Ishikawa (cell line): ENCODE data around the gene C10orf105.

Experiments
- CEBPB ChIP-seq: IDR thresholded peaks from 2 replicates; pipeline ENCODE4 v1.6.1; 2012
- CREB1 ChIP-seq: IDR thresholded peaks from 2 replicates; pipeline ENCODE4 v1.6.1; 2012; ENCODE audit warnings: low read depth
- EGR1 ChIP-seq: IDR thresholded peaks from 2 replicates; pipeline ENCODE4 v1.6.1; 2012
- EP300 ChIP-seq: IDR thresholded peaks from 2 replicates; pipeline ENCODE4 v1.6.1; 2012; ENCODE audit warnings: borderline replicate concordance
- FOXM1 ChIP-seq: IDR thresholded peaks from 2 replicates; pipeline ENCODE4 v1.6.1; 2012; ENCODE audit warnings: low read depth, borderline replicate concordance
- NFIC ChIP-seq: IDR thresholded peaks from 2 replicates; pipeline ENCODE4 v1.6.1; 2012
- RAD21 ChIP-seq: IDR thresholded peaks from 2 replicates; pipeline ENCODE4 v1.6.1; 2012; ENCODE audit warnings: low read depth
- TAF1 ChIP-seq: IDR thresholded peaks from 2 replicates; pipeline ENCODE4 v1.6.1; 2012; ENCODE audit warnings: low read depth, mild to moderate bottlenecking
- TCF12 ChIP-seq: IDR thresholded peaks from 2 replicates; pipeline ENCODE4 v1.6.1; 2012; ENCODE audit warnings: low read depth
- TEAD4 ChIP-seq: IDR thresholded peaks from 2 replicates; pipeline ENCODE4 v1.6.1; 2012
- YY1 ChIP-seq: IDR thresholded peaks from 2 replicates; pipeline ENCODE4 v1.6.1; 2012; ENCODE audit warnings: low read depth
- ZBTB7A ChIP-seq: IDR thresholded peaks from 2 replicates; pipeline ENCODE4 v1.6.1; 2012; ENCODE audit warnings: low read depth
- TF ChIP-seq, protein P1 (sequence below): IDR thresholded peaks from 2 replicates; pipeline ENCODE4 v1.6.1; 2012
- TF ChIP-seq, protein P2 (sequence below): IDR thresholded peaks from 2 replicates; pipeline ENCODE4 v1.6.1; 2012; ENCODE audit warnings: low read depth, mild to moderate bottlenecking
- TF ChIP-seq, protein P3 (sequence below): IDR thresholded peaks from 2 replicates; pipeline ENCODE4 v1.6.1; 2012

Gene C10orf105

DNA sequence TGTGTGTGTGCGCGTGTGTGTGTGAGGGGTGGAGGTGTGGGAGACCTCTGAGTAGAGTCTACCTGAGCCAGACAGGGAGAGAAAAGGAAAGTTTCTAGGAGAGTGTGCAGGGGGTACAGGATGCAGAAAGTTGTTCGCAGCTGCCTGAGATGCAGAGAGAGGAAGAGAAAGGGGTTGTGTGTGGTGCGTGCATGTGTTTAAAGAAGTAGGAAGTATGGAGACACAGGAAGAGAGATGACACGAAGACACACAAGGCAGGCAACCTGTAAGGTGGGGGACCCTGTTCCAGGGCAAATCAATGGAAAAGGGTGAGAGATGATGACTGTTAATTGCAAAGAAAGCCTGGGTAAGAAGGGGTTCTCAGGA is 52.2 kb downstream of the C10orf105 start:
- TF ChIP-seq, protein P1, sequence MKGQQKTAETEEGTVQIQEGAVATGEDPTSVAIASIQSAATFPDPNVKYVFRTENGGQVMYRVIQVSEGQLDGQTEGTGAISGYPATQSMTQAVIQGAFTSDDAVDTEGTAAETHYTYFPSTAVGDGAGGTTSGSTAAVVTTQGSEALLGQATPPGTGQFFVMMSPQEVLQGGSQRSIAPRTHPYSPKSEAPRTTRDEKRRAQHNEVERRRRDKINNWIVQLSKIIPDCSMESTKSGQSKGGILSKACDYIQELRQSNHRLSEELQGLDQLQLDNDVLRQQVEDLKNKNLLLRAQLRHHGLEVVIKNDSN = no peak
- no peak for TF ChIP-seq EP300
- TF ChIP-seq YY1 = no peak
- TF ChIP-seq, protein P2, sequence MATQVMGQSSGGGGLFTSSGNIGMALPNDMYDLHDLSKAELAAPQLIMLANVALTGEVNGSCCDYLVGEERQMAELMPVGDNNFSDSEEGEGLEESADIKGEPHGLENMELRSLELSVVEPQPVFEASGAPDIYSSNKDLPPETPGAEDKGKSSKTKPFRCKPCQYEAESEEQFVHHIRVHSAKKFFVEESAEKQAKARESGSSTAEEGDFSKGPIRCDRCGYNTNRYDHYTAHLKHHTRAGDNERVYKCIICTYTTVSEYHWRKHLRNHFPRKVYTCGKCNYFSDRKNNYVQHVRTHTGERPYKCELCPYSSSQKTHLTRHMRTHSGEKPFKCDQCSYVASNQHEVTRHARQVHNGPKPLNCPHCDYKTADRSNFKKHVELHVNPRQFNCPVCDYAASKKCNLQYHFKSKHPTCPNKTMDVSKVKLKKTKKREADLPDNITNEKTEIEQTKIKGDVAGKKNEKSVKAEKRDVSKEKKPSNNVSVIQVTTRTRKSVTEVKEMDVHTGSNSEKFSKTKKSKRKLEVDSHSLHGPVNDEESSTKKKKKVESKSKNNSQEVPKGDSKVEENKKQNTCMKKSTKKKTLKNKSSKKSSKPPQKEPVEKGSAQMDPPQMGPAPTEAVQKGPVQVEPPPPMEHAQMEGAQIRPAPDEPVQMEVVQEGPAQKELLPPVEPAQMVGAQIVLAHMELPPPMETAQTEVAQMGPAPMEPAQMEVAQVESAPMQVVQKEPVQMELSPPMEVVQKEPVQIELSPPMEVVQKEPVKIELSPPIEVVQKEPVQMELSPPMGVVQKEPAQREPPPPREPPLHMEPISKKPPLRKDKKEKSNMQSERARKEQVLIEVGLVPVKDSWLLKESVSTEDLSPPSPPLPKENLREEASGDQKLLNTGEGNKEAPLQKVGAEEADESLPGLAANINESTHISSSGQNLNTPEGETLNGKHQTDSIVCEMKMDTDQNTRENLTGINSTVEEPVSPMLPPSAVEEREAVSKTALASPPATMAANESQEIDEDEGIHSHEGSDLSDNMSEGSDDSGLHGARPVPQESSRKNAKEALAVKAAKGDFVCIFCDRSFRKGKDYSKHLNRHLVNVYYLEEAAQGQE = no peak
- TF ChIP-seq EGR1 = no peak
- TF ChIP-seq FOXM1 = no peak
- TF ChIP-seq CEBPB = no peak

DNA sequence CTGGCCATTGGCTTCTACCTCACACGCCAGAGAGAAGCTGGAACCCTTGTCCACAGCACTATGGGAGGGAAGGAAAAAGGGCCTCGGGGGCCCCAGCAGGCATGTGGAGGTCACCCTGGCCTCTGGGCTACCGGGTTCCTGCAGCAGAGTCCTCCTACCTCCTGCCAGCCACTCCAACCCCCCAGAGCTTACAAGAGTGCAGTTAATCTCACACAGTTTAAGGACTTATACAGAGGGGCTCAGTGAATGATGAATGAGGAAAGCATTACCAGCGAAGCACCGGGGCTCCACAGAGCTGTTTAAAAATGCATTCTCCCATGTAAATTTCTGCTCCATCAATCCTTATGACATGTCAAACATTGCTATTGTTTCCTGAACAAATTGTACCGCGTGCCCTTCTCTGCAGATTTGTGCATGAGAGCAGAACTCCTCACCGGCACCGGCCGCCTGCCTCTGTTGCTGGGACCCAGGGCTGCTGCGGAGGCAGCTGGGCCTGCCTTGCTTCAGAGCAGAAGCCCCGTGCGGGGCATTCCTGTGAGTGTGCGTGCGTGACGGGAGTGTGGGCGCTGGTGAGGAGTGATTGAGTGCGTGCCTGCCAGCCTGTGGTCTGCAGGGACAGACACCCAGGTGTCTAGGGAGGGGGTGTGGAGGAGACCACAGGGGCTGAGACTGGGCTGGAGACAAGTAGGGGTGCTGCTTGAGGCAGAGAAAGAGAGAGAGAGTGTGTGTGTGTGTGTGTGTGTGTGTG is 52.8 kb downstream of the C10orf105 start:
- TF ChIP-seq, protein P3, sequence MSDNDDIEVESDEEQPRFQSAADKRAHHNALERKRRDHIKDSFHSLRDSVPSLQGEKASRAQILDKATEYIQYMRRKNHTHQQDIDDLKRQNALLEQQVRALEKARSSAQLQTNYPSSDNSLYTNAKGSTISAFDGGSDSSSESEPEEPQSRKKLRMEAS = peak; percentile 36; the same call in 1 of the 2 replicates
- TF ChIP-seq EGR1 (peak; percentile 49; the same call in 1 of the 2 replicates), YY1 (no peak), CEBPB (no peak), EP300 (no peak), TEAD4 (no peak; the same call in 1 of the 2 replicates), CREB1 (no peak), TAF1 (no peak), ZBTB7A (no peak), TCF12 (peak; percentile 34; the same call in 1 of the 2 replicates)
- TF ChIP-seq, protein P2 = no peak
- TF ChIP-seq, protein P1 = no peak; the same call in 1 of the 2 replicates

DNA sequence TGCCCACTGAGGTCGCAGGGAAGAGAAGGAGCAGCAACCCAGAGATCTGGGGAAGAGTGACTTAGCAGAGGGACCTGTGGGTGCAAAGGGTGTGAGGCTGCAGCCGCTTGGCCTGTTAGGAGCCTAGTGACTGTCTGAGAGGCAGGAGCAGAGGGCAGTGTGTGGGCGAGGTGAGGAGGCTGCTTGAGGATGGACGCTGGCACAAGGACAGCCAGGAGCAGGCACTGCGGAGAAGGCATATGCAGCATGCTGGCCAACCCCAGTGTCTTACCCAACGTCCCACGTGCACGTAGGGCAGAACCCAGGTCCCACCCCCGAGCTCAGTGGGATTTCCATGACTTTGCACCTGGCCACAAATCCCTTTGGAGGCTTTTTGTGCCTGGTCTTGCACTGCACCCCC is 54.1 kb downstream of the C10orf105 start:
- TF ChIP-seq NFIC (no peak), YY1 (no peak), EGR1 (no peak), TEAD4 (no peak)

DNA sequence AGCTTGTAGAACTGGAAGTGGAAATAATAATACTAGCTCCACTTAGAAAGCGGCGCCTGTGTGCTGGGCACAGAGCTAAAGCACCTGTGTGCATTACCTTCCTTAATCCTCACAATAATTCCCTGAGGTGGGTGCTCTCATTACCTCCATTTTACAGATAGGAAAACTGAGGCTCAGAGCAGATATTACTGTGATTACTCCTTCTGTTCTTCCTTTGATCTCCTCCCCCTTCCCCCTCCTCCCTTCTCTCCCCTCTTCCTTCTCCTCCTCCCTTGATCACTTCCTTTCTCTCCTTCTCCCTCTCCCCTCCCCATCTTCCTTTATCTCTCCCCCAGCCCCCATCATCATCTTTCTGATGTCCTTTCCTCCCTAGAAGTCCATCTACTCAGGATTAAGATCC is 55.0 kb downstream of the C10orf105 start:
- TF ChIP-seq CEBPB (no peak), YY1 (no peak), RAD21 (no peak), TCF12 (no peak), TEAD4 (no peak), EP300 (no peak), FOXM1 (no peak)
- TF ChIP-seq, protein P3 = no peak
- TF ChIP-seq, protein P1 = no peak

DNA sequence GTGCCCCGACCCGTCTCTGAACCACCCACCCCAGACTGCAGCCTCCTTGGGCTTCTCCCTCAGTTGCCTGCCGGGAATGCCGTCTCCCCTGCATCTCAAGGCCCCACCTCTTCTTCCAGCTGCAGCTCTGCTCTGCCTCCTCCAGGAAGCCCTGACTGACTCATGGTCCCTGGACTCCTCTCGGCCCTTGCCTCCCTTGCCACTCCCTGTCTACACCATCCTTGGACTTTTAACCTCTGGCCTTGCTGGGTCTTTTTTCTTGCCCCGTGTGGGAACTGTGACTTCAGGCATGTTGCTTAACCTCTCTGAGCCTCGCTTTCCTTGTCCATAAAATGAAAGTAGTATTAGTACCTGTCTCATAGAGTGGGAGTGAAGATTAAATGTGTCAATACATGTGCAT is 56.3 kb downstream of the C10orf105 start:
- TF ChIP-seq FOXM1 (no peak), CREB1 (no peak), YY1 (no peak), NFIC (no peak), RAD21 (no peak), EGR1 (no peak), TAF1 (no peak), TEAD4 (no peak), CEBPB (no peak), ZBTB7A (no peak), TCF12 (no peak), EP300 (no peak)
- TF ChIP-seq, protein P3 = no peak
- TF ChIP-seq, protein P2 = no peak
- TF ChIP-seq, protein P1 = no peak
